ENCODE data around the gene PPT1.

The PPT1 gene

GRCh38 chr1:40041466-40041838 is 55.6 kb downstream of the PPT1 start:
- no peak for TF ChIP-seq CTCF (IDR thresholded peaks at IDR 0.05)

DNA sequence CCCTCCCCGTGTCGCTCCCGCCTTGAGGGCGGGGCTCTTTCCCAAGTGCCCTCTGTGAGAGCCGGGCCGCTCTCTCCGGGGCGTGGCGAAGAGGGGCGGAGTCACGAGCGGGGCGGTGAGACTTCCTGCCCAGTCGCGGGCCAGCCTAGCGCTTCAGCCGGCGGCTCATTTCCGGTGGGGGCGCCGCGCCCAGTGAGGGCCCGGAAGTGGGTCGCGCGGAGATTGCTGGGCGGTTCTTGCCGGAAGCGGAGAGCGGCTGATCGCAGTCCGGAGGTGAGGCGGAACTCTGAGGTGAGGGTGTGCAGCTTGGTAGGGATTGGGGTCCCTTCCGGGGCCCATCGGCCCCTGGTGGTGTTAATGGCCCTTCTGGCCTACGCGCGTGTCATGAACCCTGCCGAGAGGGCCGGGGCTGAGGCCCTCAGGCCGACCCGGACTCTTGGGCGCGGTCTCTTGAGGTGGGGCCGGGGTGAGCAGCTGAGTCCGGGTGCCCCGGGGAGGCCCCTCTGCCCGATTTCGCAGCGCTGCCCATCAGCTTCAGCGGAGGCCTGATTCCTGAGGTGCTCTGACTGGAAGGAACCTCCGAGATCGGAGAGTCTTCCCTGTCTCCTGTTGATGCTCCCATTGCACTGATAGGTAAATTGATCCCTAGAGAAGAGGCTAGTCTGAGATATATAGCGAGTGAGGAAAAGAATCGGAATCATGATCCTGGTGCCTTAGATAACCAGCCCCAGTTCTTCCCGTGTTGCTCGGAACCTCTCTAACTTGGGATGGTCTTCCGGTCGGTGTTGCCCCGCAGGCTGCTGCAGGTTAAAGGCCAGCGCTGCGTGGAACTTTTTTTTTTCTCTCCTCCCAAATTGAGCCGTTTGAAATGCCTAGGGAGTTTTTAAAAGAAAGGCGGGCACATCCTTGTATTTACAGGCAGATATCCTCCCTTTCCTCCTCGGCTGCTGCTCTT is 56.3 kb downstream of the PPT1 start, which contains the start of gene CAP1:
Gene CAP1, plus strand, starts transcription at position 219 of the 955 bp plus-strand sequence. CDS start 18,618 bp downstream, outside the sequence.
- TF ChIP-seq CTCF (IDR thresholded peaks at IDR 0.05): no peak

GRCh38 chr1:40039757-40040510 is 57.1 kb downstream of the PPT1 start:
- TF ChIP-seq CTCF (IDR thresholded peaks at IDR 0.05): no peak

- TF ChIP-seq CTCF (IDR thresholded peaks at IDR 0.05): no peak; the same call in 1 of the 2 replicates
Measured at GRCh38 chr1:40039245-40039756, 57.8 kb downstream of the PPT1 start.

GRCh38 chr1:40038697-40039096 is 58.4 kb downstream of the PPT1 start:
- TF ChIP-seq CTCF (IDR thresholded peaks at IDR 0.05): no peak

GRCh38 chr1:40036574-40036973 is 60.5 kb downstream of the PPT1 start:
- no peak for TF ChIP-seq CTCF (IDR thresholded peaks at IDR 0.05)

DNA sequence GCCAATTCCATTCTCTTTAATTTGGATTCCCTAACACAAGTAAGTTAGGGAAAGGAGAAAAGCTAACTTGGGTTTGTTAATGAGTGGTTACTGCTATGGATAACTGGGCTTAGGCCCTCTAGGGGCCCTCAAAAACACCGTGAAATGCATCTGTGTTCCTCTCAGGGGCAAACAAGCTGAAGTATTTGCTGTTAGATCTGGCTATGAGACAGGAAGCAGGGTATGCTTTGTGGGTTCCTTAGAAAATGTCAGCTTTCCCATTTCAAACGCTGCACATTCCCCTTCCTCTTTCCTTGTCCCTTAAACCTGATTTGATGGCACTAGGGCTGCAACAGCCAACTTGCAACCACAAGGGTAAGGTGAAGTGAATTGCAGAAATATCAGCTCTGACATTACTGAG is 62.2 kb downstream of the PPT1 start:
- TF ChIP-seq CTCF (IDR thresholded peaks at IDR 0.05): no peak
